Esophagus muscularis mucosa (tissue), 4 donors: ENCODE data around the gene DDX4. TPM values are rescaled to one million over a fixed set of nuclear protein-coding genes. Genes with fewer than 3 reads are reported as not detected.

ENCODE experiments used
- DNase-seq: peaks from one replicate; pipeline ENCODE4 v3.0.0-alpha.2; 2017; ENCODE audit errors: extremely low spot score
- H3K27ac ChIP-seq, 4 donors: fragments of 200-600 bp; sonication (generic); replicated peaks in 1 of 4; 1 replicate in 3 of 4; 2 replicates in 1 of 4; pipeline ENCODE4 v1.5.1; 2016 to 2019; ENCODE audit warnings: mild to moderate bottlenecking in 1 of 4
- H3K27me3 ChIP-seq, 4 donors: fragments of 200-600 bp; sonication (generic); one replicate each; pipeline versions ENCODE4 v1.5.1 to v1.6.0; 2016 to 2019
- H3K36me3 ChIP-seq, 4 donors: fragments of 200-600 bp; sonication (generic); one replicate each; pipeline ENCODE4 v1.5.1; 2016 to 2019
- H3K4me1 ChIP-seq, 4 donors: fragments of 200-600 bp; sonication (generic); one replicate each; pipeline ENCODE4 v1.5.1; 2016 to 2019
- H3K4me3 ChIP-seq, 4 donors: fragments of 200-600 bp; sonication (generic); 1 replicate in 2 of 4; 2 replicates in 2 of 4; pipeline ENCODE4 v1.5.1; 2016 to 2019; ENCODE audit warnings: mild to moderate bottlenecking in 4 of 4, moderate library complexity in 1 of 4
- H3K9me3 ChIP-seq, 4 donors: fragments of 200-600 bp; sonication (generic); 1 replicate in 3 of 4; 2 replicates in 1 of 4; pipeline ENCODE4 v1.5.1; 2016 to 2019
- CTCF ChIP-seq, 3 experiments: fragments of 200-600 bp in 2 of 3; fragments of 450-650 bp in 1 of 3; sonication (generic) in 2 of 3; IDR thresholded peaks; one replicate each; pipeline ENCODE4 v1.5.1; 2017 to 2019; ENCODE audit warnings: antibody characterized with exemption in 3 of 3, mild to moderate bottlenecking in 2 of 3, moderate library complexity in 1 of 3
- EP300 ChIP-seq: sonication (generic); formaldehyde crosslinking; IDR thresholded peaks from one replicate; pipeline ENCODE4 v1.6.1; 2017; ENCODE audit warnings: antibody characterized with exemption
- POLR2A ChIP-seq: fragments of 450-650 bp; IDR thresholded peaks from one replicate; pipeline ENCODE4 v1.6.1; 2017; ENCODE audit warnings: antibody characterized with exemption, moderate library complexity, mild to moderate bottlenecking, low read depth
- POLR2AphosphoS5 ChIP-seq, 2 donors: sonication (generic); formaldehyde crosslinking; IDR thresholded peaks; one replicate each; pipeline ENCODE4 v1.6.1; 2017; ENCODE audit warnings: antibody characterized with exemption in 2 of 2
- WGBS: methylation state at CpG from one replicate; pipeline ENCODE4 v1.1.5; 2018; 5-methylcytosine and 5-hydroxymethylcytosine counted together
- intact Hi-C: fragments of 100-400 bp; cut with DNase I; formaldehyde crosslinking; loops from one replicate; pipeline ENCODE4 v1.15.1; 2023
- total RNA-seq, 4 donors: library from RNA; depleted of rRNA; stranded (reverse); fragments of >200 nt; gene quantifications; one replicate each; pipeline versions ENCODE4 v1.1.0 to v1.2.1, GENCODE V29; 2016

The DDX4 gene
- total RNA-seq, 4 donors from 2014 or later = not detected

GRCh38 chr5:55848783-55849182, 110.9 kb downstream of the DDX4 start:
- no peaks in the 10 kb centered on the region for H3K27me3 ChIP-seq
- H3K36me3 ChIP-seq = no peaks in the 10 kb centered on the region
- intact Hi-C loops = no loop called here
- H3K27ac ChIP-seq = no peak overlapping the region
- WGBS = 83% methylated on average over 2 of the region's 2 CpGs
- DNase-seq = no peak
- H3K9me3 ChIP-seq = no peaks in the 10 kb centered on the region
- TF ChIP-seq POLR2AphosphoS5 (IDR thresholded peaks at IDR 0.05) = no peak
- TF ChIP-seq EP300 = no peak
- TF ChIP-seq CTCF (IDR thresholded peaks at IDR 0.05) = no peak
- no peak for TF ChIP-seq POLR2A
- H3K4me1 ChIP-seq = no peaks in the 10 kb centered on the region
- H3K4me3 ChIP-seq = no peak overlapping the region

DNA sequence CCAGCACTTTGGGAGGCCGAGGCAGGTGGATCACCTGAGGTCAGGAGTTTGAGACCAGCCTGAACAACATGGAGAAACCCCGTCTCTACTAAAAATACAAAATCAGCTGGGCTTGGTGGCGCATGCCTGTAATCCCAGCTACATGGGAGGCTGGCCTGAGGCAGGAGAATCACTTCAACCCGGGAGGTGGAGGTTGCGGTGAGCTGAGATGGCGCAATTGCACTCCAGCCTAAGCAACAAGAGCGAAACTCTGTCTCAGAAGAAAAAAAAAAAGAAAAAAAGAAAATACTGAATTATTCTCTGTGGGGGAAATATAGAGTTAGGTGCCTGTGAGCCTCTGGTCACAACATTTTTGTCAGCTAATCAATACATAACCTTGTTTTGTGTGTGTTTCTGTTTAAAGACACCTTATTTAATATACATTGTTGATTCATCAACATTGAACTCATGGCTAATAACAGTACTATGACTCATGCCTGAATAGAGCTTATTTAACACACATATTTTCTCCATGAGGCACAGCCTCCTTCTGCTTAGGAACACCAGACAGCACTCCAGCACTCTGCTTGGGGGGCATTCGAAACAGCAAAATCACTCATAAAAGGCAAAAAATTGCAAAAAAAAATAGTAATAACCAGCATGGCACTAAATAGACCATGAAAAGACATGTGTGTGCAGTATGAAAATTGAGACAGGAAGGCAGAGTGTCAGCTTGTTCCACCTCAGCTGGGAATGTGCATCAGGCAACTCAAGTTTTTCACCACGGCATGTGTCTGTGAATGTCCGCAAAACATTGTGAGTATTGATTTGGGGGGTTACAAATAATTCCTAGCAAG, 113.2 kb downstream of the DDX4 start, which contains the start of gene IL31RA:
Gene IL31RA (plus strand): TSS at position 519 of the 836 bp plus-strand sequence. CDS start 214 bp downstream, at position 733.
- no peak for DNase-seq
- WGBS = 87% methylated on average over 10 of the region's 10 CpGs
- Histone ChIP-seq H3K27me3 (no peaks in the 10 kb centered on the region), H3K9me3 (no peaks in the 10 kb centered on the region), H3K4me1 (no peaks in the 10 kb centered on the region), H3K27ac (no peak within 1 kb of the TSS), H3K4me3 (no peak within 1 kb of the TSS), H3K36me3 (no peaks in the 10 kb centered on the region)
- TF ChIP-seq POLR2A (no peak), CTCF (IDR thresholded peaks at IDR 0.05) (no peak), POLR2AphosphoS5 (IDR thresholded peaks at IDR 0.05) (no peak), EP300 (no peak)
- intact Hi-C loops = no loop called here

DNA sequence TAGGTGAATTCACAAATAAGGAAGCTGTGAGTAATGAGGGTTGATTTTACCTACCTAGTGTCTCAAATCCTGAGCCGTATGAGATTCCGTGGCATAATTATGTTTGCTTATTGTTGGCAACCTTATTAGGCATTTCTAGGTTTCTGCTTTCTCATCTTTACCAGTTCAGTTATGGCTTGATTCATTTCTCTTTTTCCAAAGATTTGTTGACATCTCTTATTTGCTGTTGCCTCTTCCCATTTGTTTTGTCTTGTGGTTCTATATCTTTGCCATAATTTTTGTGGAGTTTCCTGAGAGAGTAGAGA, 113.8 kb downstream of the DDX4 start:
- WGBS = 92% methylated on average over 2 of the region's 2 CpGs
- DNase-seq = no peak
- H3K4me3 ChIP-seq = no peak overlapping the region
- no peak overlapping the region for H3K27ac ChIP-seq
- intact Hi-C loops = no loop called here
- H3K27me3 ChIP-seq = no peaks in the 10 kb centered on the region
- H3K36me3 ChIP-seq = no peaks in the 10 kb centered on the region
- H3K4me1 ChIP-seq = no peaks in the 10 kb centered on the region
- no peak for TF ChIP-seq POLR2A
- no peak for TF ChIP-seq EP300
- no peak for TF ChIP-seq POLR2AphosphoS5 (IDR thresholded peaks at IDR 0.05)
- H3K9me3 ChIP-seq = no peaks in the 10 kb centered on the region

- Histone ChIP-seq H3K9me3 (no peaks in the 10 kb centered on the region), H3K27me3 (no peaks in the 10 kb centered on the region), H3K36me3 (no peaks in the 10 kb centered on the region), H3K4me1 (no peaks in the 10 kb centered on the region), H3K4me3 (no peak overlapping the region), H3K27ac (no peak overlapping the region)
- TF ChIP-seq POLR2A (no peak), POLR2AphosphoS5 (IDR thresholded peaks at IDR 0.05) (no peak), CTCF (IDR thresholded peaks at IDR 0.05) (no peak), EP300 (no peak)
- intact Hi-C loops = no loop called here
- DNase-seq = no peak
- 63% methylated on average over 3 of the region's 3 CpGs for WGBS
Measured at GRCh38 chr5:55852503-55852902, 114.6 kb downstream of the DDX4 start.

GRCh38 chr5:55853041-55853670, 115.3 kb downstream of the DDX4 start:
- H3K9me3 ChIP-seq = no peaks in the 10 kb centered on the region
- H3K36me3 ChIP-seq = no peaks in the 10 kb centered on the region
- no peaks in the 10 kb centered on the region for H3K27me3 ChIP-seq
- DNase-seq = no peak
- H3K4me1 ChIP-seq = no peaks in the 10 kb centered on the region
- TF ChIP-seq POLR2A = no peak
- TF ChIP-seq POLR2AphosphoS5 (IDR thresholded peaks at IDR 0.05) = no peak
- TF ChIP-seq EP300 = no peak
- TF ChIP-seq CTCF (IDR thresholded peaks at IDR 0.05) = no peak
- intact Hi-C loops = no loop called here
- no peak overlapping the region for H3K27ac ChIP-seq
- no peak overlapping the region for H3K4me3 ChIP-seq
- 56% methylated on average over 3 of the region's 3 CpGs for WGBS
